ENCODE data around the gene HYCC2. TPM values are rescaled to one million over a fixed set of nuclear protein-coding genes. Genes with fewer than 3 reads are reported as not detected.

HYCC2 gene
- total and polyA plus RNA-seq, 2 of the 8 experiments (the other 6 are each of a cell fraction or from before 2014, with no cell fraction given): 0.86 to 8.0 TPM

DNA sequence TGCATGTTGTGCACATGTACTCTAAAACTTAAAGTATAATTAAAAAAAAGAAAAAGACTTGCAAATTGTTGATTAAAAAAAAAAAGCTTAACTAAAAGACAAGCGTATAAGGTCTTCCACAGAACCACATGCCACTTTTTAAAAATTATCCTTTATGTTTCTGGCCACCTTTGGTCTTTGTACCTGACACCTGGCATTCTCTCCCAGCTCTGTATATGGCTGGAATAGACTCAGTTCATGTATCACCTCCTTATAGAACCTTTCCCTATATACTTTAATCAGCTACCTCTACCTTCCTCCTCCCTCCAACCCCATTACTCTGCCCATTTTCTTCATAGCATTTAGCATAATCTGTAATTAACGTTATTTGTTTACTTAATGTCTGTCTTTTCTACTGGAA, 32.6 kb downstream of the HYCC2 start:
- H2BK5ac ChIP-seq (ENCODE audit: low read depth, low read length): no peak overlapping the region
- no peak overlapping the region for H2BK20ac ChIP-seq (ENCODE audit: low read length)
- H4K91ac ChIP-seq (replicated peaks; ENCODE audit: insufficient read length, low read length): no peak overlapping the region
- no peak overlapping the region for H3K4me2 ChIP-seq (ENCODE audit: insufficient read depth in 1 of 2, low read depth in 2 of 2, low read length in 2 of 2)
- no peak overlapping the region for H3K56ac ChIP-seq (replicated peaks; ENCODE audit: insufficient read length, low read depth, low read length)
- H3K18ac ChIP-seq (ENCODE audit: extremely low read depth, low read length): no peak overlapping the region
- H4K20me1 ChIP-seq (replicated peaks in 1 of 2; ENCODE audit: control insufficient read depth in 1 of 2, insufficient read depth in 2 of 2, low read length in 2 of 2): no peaks in the 10 kb centered on the region
- no peak overlapping the region for H2AK5ac ChIP-seq (ENCODE audit: low read depth, low read length)
- no peaks in the 10 kb centered on the region for H3K23me2 ChIP-seq (ENCODE audit: low read depth, low read length)
- no peak overlapping the region for H2AFZ ChIP-seq (ENCODE audit: low read length)
- H2BK12ac ChIP-seq (ENCODE audit: low read depth, low read length): no peak overlapping the region
- ChIA-PET POLR2A (ENCODE audit: partially characterized antibody) (interaction anchor here (0.6 kb wide), 1 partner anchor 762 kb away, joined by 3 read pairs; no protein-coding TSS in a partner anchor), CTCF (ENCODE audit: partially characterized antibody) (no interaction called here)
- peaks cover 0 to 9% of the 10 kb centered on the region in 2 experiments; a peak in 1 of 4 replicates for H3K9me3 ChIP-seq (ENCODE audit: insufficient read depth in 2 of 2, low read depth in 1 of 2, low read length in 1 of 2)
- no peak overlapping the region for H2BK15ac ChIP-seq (ENCODE audit: low read length)
- H3K4ac ChIP-seq (replicated peaks; ENCODE audit: insufficient read length, low read depth, low read length): no peak overlapping the region
- no peaks in the 10 kb centered on the region for H3K79me2 ChIP-seq (ENCODE audit: control insufficient read depth in 1 of 2, insufficient read depth in 2 of 2, low read length in 2 of 2)
- H3K27me3 ChIP-seq (replicated peaks in 1 of 4; ENCODE audit: control insufficient read depth in 3 of 4, extremely low read depth in 1 of 4, insufficient read depth in 3 of 4, low read length in 3 of 4): no peaks in the 10 kb centered on the region
- no peak overlapping the region for H3K9ac ChIP-seq (replicated peaks in 1 of 4; ENCODE audit: extremely low read depth in 1 of 4, low read depth in 3 of 4, low read length in 3 of 4)
- H3K23ac ChIP-seq (ENCODE audit: insufficient read length): no peak overlapping the region
- no peak for DNase-seq (ENCODE audit: low read depth in 1 of 2, low spot score in 2 of 2)
- no peaks in the 10 kb centered on the region for H3K4me1 ChIP-seq (replicated peaks in 1 of 4; ENCODE audit: control insufficient read depth in 3 of 4, insufficient read depth in 4 of 4, low read length in 3 of 4)
- H2BK120ac ChIP-seq (replicated peaks; ENCODE audit: low read depth, low read length): no peak overlapping the region
- WGBS, 2 experiments (ENCODE audit: extremely low coverage in 1 of 2, insufficient coverage in 1 of 2, insufficient read length in 1 of 2, insufficient replicate concordance in 2 of 2, low coverage in 1 of 2, low lambda C conversion rate in 2 of 2, missing lambda C conversion rate in 1 of 2): 79% methylated on average over 2 of the region's 2 CpGs; no CpG with 5 or more reads in 1 of the 2 experiments
- H3K4me3 ChIP-seq (ENCODE audit: extremely low read depth in 1 of 4, insufficient read depth in 2 of 4, low read depth in 3 of 4, low read length in 4 of 4): no peak overlapping the region
- no peak for FAIRE-seq
- no peak overlapping the region for H3K27ac ChIP-seq (ENCODE audit: low read depth, low read length)
- H4K8ac ChIP-seq (ENCODE audit: extremely low read depth, insufficient read depth, low read length): no peak overlapping the region
- no peak overlapping the region for H3K14ac ChIP-seq (ENCODE audit: insufficient read length)
- H3K79me1 ChIP-seq (ENCODE audit: low read depth, low read length): no peaks in the 10 kb centered on the region
- H3K36me3 ChIP-seq (ENCODE audit: control insufficient read depth in 2 of 4, insufficient read depth in 4 of 4, low read length in 3 of 4): no peaks in the 10 kb centered on the region
- H4K5ac ChIP-seq (ENCODE audit: insufficient read length, low read depth, low read length): no peak overlapping the region
- TF ChIP-seq SIX5 (IDR thresholded peaks at IDR 0.05; ENCODE audit: low read depth, low read length) (no peak), RFX5 (IDR thresholded peaks at IDR 0.05; ENCODE audit: borderline replicate concordance, low read depth, low read length) (no peak), SIRT6 (IDR thresholded peaks at IDR 0.05; ENCODE audit: low read length) (no peak)
- TF ChIP-seq, protein P1, sequence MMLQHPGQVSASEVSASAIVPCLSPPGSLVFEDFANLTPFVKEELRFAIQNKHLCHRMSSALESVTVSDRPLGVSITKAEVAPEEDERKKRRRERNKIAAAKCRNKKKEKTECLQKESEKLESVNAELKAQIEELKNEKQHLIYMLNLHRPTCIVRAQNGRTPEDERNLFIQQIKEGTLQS (IDR thresholded peaks at IDR 0.05; ENCODE audit: insufficient read depth, low read depth, low read length): no peak

All from H1 (cell line).